Type B pancreatic cell (in vitro differentiated cells): ENCODE results near the gene CCDC184. TPM values are rescaled to one million over a fixed set of nuclear protein-coding genes. Genes with fewer than 3 reads are reported as not detected.

Source experiments
- DNase-seq: peaks from one replicate; pipeline ENCODE4 v3.0.0; 2021; ENCODE audit warnings: mixed read lengths; ENCODE audit not compliant: unreplicated experiment; ENCODE audit errors: extremely low spot score
- H3K27ac Mint-ChIP-seq: 2 replicates; pipeline ENCODE4 v1.8.0; 2021; ENCODE audit warnings: mild to moderate bottlenecking, mixed read lengths
- H3K27me3 Mint-ChIP-seq: 2 replicates; pipeline ENCODE4 v1.8.0; 2021; ENCODE audit warnings: mixed read lengths
- H3K36me3 Mint-ChIP-seq: 2 replicates; pipeline ENCODE4 v1.8.0; 2021; ENCODE audit warnings: mixed read lengths
- H3K4me1 Mint-ChIP-seq: one replicate; pipeline ENCODE4 v1.8.0; 2021; ENCODE audit warnings: mixed read lengths; ENCODE audit not compliant: unreplicated experiment
- H3K4me3 Mint-ChIP-seq: 2 replicates; pipeline ENCODE4 v1.8.0; 2021; ENCODE audit warnings: mild to moderate bottlenecking, mixed read lengths
- H3K9me3 Mint-ChIP-seq: 2 replicates; pipeline ENCODE4 v1.8.0; 2021; ENCODE audit warnings: mixed read lengths
- total RNA-seq: library from RNA; stranded (reverse); gene quantifications from 2 replicates; pipeline ENCODE4 v1.2.1, GENCODE V29; 2021; ENCODE audit warnings: low replicate concordance
- TF ChIP-seq, protein P1 (sequence below): fragments of 200-600 bp; sonication (generic); conservative IDR thresholded peaks from 2 replicates; pipeline ENCODE4 v1.5.0; 2021; ENCODE audit warnings: antibody characterized with exemption, mild to moderate bottlenecking

The CCDC184 gene
- total RNA-seq, 1 donor from 2014 or later = 2.4 TPM

DNA sequence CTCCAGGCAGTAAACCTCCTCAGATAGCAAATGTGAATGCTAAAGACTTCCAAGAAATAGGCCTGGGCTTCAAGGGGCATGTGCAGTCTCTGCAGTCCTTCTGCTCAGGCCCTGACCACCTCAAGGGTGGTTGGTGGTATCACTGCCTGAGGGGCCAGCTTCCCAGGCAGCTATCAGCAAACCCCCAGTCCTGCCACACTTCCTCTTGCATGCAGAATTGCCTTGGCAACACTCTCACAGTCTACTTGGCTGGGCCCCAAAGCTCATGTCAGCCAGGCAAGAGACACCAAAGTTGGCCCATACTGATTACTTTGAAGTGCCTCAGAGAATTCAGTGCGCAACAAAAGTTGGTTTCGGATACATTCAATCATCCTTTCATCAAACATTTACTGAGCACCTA is 22.6 kb upstream of the CCDC184 start:
- no peaks in the 10 kb centered on the region for H3K9me3 Mint-ChIP-seq
- peaks cover 2% of the 10 kb centered on the region for H3K27me3 Mint-ChIP-seq
- no peak overlapping the region for H3K4me3 Mint-ChIP-seq
- H3K27ac Mint-ChIP-seq = no peak overlapping the region
- H3K4me1 Mint-ChIP-seq = peaks cover 11% of the 10 kb centered on the region
- TF ChIP-seq, protein P1, sequence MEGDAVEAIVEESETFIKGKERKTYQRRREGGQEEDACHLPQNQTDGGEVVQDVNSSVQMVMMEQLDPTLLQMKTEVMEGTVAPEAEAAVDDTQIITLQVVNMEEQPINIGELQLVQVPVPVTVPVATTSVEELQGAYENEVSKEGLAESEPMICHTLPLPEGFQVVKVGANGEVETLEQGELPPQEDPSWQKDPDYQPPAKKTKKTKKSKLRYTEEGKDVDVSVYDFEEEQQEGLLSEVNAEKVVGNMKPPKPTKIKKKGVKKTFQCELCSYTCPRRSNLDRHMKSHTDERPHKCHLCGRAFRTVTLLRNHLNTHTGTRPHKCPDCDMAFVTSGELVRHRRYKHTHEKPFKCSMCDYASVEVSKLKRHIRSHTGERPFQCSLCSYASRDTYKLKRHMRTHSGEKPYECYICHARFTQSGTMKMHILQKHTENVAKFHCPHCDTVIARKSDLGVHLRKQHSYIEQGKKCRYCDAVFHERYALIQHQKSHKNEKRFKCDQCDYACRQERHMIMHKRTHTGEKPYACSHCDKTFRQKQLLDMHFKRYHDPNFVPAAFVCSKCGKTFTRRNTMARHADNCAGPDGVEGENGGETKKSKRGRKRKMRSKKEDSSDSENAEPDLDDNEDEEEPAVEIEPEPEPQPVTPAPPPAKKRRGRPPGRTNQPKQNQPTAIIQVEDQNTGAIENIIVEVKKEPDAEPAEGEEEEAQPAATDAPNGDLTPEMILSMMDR = no peak
- H3K36me3 Mint-ChIP-seq = no peaks in the 10 kb centered on the region
- DNase-seq = no peak

DNA sequence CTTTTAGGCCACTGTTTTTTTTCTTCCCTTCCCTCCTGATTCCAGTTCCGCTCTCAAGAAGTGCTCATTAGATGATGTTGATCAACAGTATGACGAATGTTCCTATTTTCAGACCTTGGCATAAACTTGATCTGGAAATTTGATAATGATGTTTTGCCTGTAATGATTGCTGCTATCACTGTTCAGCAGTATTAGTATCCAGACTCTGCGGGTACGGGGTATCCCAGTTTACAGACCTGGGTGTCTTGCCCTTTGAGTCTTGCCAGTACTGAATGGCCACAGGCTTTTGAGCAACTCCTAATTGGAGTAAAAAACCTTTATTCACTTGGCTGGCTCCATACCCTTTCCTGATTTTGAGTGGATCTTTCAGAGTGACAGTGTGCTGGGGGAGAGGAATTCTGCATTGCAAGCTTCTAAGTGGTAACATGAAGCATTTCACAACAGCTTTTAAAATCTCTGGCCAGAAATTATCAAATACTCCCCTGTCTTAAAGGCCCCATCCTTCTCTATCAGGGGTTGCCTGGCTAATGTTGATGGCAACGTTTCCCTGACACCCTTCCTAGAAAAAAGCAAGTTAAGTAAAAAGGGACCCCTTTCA is 20.2 kb upstream of the CCDC184 start:
- TF ChIP-seq, protein P1 = no peak
- Mint-ChIP-seq H3K27me3 (peaks cover 2% of the 10 kb centered on the region), H3K4me1 (peaks cover under 1% of the 10 kb centered on the region), H3K27ac (no peak overlapping the region), H3K9me3 (no peaks in the 10 kb centered on the region), H3K36me3 (no peaks in the 10 kb centered on the region), H3K4me3 (no peak overlapping the region)
- no peak for DNase-seq

DNA sequence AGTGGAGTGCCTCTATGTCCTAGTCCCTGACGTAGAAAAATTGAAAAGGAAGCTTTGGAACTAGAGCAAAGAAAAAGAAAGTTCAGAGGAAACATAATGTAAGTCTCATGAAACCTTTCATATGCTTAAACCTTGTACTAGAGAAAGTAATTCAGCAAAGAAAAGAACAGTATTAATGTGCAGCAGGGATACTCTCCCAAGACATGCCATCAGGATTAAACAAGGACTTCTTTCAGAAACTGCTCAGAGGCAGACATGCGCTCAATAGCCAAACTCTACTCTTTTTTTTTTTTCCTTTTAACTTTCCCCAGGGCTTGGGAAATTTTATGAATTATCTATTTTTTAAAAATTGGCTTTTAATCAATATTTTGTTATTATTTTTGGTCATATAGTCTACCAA is 19.0 kb upstream of the CCDC184 start:
- Mint-ChIP-seq H3K4me1 (no peaks in the 10 kb centered on the region), H3K4me3 (no peak overlapping the region), H3K27me3 (peaks cover 2% of the 10 kb centered on the region), H3K27ac (no peak overlapping the region), H3K9me3 (no peaks in the 10 kb centered on the region), H3K36me3 (no peaks in the 10 kb centered on the region)
- TF ChIP-seq, protein P1 = no peak
- no peak for DNase-seq

DNA sequence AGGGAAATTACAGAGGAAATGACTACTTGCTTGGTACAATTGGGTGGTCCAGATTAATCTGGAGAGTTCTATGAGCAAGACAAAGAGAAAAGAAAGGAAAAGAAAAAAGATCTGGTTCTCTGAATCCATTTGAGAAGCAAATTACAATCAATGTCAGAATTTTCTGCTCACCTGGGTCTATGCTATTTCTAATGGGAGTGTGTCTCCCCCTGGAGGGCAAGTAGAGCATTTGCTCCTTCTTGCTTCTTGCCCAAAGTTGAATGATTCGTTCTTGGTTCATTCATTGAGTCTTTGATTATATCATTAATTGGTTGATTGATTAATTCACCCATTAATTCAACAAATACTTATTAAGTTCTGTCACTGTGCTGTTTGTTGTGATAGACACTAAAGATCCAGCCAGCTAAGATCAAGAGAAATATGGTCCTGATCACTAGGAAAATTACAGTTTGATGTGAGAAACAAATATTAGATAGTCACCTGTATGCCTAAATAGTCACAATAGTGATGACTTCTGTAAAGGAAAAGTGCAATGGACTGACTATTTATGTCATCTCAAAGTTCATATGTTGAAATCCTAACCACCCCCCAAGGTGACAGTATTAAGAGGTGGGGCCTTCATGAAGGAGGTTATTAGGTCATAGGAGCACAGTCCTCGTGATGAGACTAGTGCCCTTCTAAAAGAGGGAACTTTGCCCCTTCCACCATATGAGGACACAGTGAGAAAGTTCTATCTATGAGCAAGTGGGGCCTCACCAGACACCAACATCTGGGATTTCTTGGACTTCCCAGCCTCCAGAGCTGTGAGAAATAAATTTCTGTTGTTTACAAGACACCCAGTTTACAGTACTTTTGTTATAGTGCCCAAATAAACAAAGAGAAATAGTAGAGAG is 18.1 kb upstream of the CCDC184 start:
- Mint-ChIP-seq H3K9me3 (no peaks in the 10 kb centered on the region), H3K27ac (no peak overlapping the region), H3K4me1 (no peaks in the 10 kb centered on the region), H3K27me3 (peaks cover 2% of the 10 kb centered on the region), H3K4me3 (no peak overlapping the region), H3K36me3 (no peaks in the 10 kb centered on the region)
- DNase-seq = no peak
- TF ChIP-seq, protein P1 = peak; percentile 99

DNA sequence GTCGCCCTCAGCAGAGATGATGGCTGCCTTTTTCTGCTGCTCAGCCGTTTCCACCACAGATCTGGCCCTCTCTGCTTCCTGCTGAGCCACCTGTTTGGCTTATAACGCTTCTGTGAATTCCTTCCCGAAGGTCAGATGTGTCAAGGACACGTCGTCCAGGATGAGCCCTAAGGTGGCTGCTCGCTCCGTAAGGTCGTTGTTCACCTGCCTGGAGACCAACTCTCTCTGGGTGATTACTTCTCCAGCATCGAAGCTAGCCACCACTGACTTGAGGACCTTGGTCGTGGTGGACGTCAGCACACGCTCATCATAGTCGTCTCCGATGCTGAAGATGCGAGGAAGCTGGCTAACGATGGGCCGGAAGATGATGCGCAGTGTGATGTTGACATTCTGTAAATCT is 14.4 kb upstream of the CCDC184 start:
- no peaks in the 10 kb centered on the region for H3K36me3 Mint-ChIP-seq

More for the DNA sequence above, 14.4 kb upstream of the CCDC184 start:
- no peak for DNase-seq
- peaks cover 2% of the 10 kb centered on the region for H3K27me3 Mint-ChIP-seq
- H3K4me3 Mint-ChIP-seq = no peak overlapping the region
- H3K4me1 Mint-ChIP-seq = no peaks in the 10 kb centered on the region
- H3K9me3 Mint-ChIP-seq = no peaks in the 10 kb centered on the region
- no peak overlapping the region for H3K27ac Mint-ChIP-seq
- TF ChIP-seq, protein P1 = no peak
